ENCODE results near the gene FSTL3. TPM values are rescaled to one million over a fixed set of nuclear protein-coding genes. Genes with fewer than 3 reads are reported as not detected.

The FSTL3 gene
- total and polyA plus RNA-seq, 2 of the 8 experiments (the other 6 are each of a cell fraction or from before 2014, with no cell fraction given), result 8.1 to 11.8 TPM

GRCh38 chr19:634975-635652, 41.1 kb upstream of the FSTL3 start:
- H2BK12ac ChIP-seq (ENCODE audit: low read depth, low read length), result no peak overlapping the region
- no peak for FAIRE-seq
- H4K8ac ChIP-seq (ENCODE audit: extremely low read depth, insufficient read depth, low read length), result no peak overlapping the region
- H3K79me2 ChIP-seq (ENCODE audit: control insufficient read depth in 1 of 2, insufficient read depth in 2 of 2, low read length in 2 of 2), result peaks cover 0 to 18% of the 10 kb centered on the region in 2 experiments; a peak in 1 of 4 replicates
- H3K56ac ChIP-seq (replicated peaks; ENCODE audit: insufficient read length, low read depth, low read length), result no peak overlapping the region
- H3K4me2 ChIP-seq (ENCODE audit: insufficient read depth in 1 of 2, low read depth in 2 of 2, low read length in 2 of 2), result no peak overlapping the region; a peak in 1 of 4 replicates
- H3K36me3 ChIP-seq (ENCODE audit: control insufficient read depth in 2 of 4, insufficient read depth in 4 of 4, low read length in 3 of 4), result peaks cover 0 to 2% (median under 1%) of the 10 kb centered on the region in 4 experiments; a peak in 2 of 8 replicates
- no peak overlapping the region for H3K4ac ChIP-seq (replicated peaks; ENCODE audit: insufficient read length, low read depth, low read length)
- H3K23me2 ChIP-seq (ENCODE audit: low read depth, low read length), result peaks cover 13% of the 10 kb centered on the region
- no peak overlapping the region for H2BK20ac ChIP-seq (ENCODE audit: low read length)
- peaks cover 2 to 3% of the 10 kb centered on the region in 2 experiments for H4K20me1 ChIP-seq (replicated peaks in 1 of 2; ENCODE audit: control insufficient read depth in 1 of 2, insufficient read depth in 2 of 2, low read length in 2 of 2)
- no peak overlapping the region for H2BK15ac ChIP-seq (ENCODE audit: low read length)
- no peak overlapping the region for H2AFZ ChIP-seq (ENCODE audit: low read length)
- H3K9me3 ChIP-seq (ENCODE audit: insufficient read depth in 2 of 2, low read depth in 1 of 2, low read length in 1 of 2), result no peaks in the 10 kb centered on the region
- peaks cover 7% of the 10 kb centered on the region for H3K79me1 ChIP-seq (ENCODE audit: low read depth, low read length)
- ChIA-PET CTCF (ENCODE audit: partially characterized antibody) (interaction anchor here (1.1 to 1.8 kb wide), 3 partner anchors 14 to 128 kb away, joined by 3 to 4 read pairs (median 3); no protein-coding TSS in a partner anchor), POLR2A (ENCODE audit: partially characterized antibody) (interaction anchor here (1.4 to 3.2 kb wide), 3 partner anchors 9 to 62 kb away, joined by 3 to 11 read pairs (median 5); partner anchors contain the start of gene BSG)
- H3K18ac ChIP-seq (ENCODE audit: extremely low read depth, low read length), result no peak overlapping the region
- no peak overlapping the region for H3K27ac ChIP-seq (ENCODE audit: low read depth, low read length)
- H3K14ac ChIP-seq (ENCODE audit: insufficient read length), result no peak overlapping the region
- H2AK5ac ChIP-seq (ENCODE audit: low read depth, low read length), result no peak overlapping the region
- peaks cover 0 to 10% (median 4%) of the 10 kb centered on the region in 4 experiments; a peak in 4 of 7 replicates for H3K4me1 ChIP-seq (replicated peaks in 1 of 4; ENCODE audit: control insufficient read depth in 3 of 4, insufficient read depth in 4 of 4, low read length in 3 of 4)
- 92% methylated on average over 16 of the region's 16 CpGs; no CpG with 5 or more reads in 1 of the 2 experiments for WGBS, 2 experiments (ENCODE audit: extremely low coverage in 1 of 2, insufficient coverage in 1 of 2, insufficient read length in 1 of 2, insufficient replicate concordance in 2 of 2, low coverage in 1 of 2, low lambda C conversion rate in 2 of 2, missing lambda C conversion rate in 1 of 2)
- no peak overlapping the region for H4K91ac ChIP-seq (replicated peaks; ENCODE audit: insufficient read length, low read length)
- no peak overlapping the region for H2BK5ac ChIP-seq (ENCODE audit: low read depth, low read length)
- H4K5ac ChIP-seq (ENCODE audit: insufficient read length, low read depth, low read length), result no peak overlapping the region
- DNase-seq (ENCODE audit: low read depth in 1 of 2, low spot score in 2 of 2), result no peak
- H3K23ac ChIP-seq (ENCODE audit: insufficient read length), result no peak overlapping the region
- H3K4me3 ChIP-seq (ENCODE audit: extremely low read depth in 1 of 4, insufficient read depth in 2 of 4, low read depth in 3 of 4, low read length in 4 of 4), result no peak overlapping the region
- H2BK120ac ChIP-seq (replicated peaks; ENCODE audit: low read depth, low read length), result no peak overlapping the region
- H3K9ac ChIP-seq (replicated peaks in 1 of 4; ENCODE audit: extremely low read depth in 1 of 4, low read depth in 3 of 4, low read length in 3 of 4), result no peak overlapping the region
- peaks cover 0 to 23% (median 11%) of the 10 kb centered on the region in 4 experiments; a peak in 5 of 7 replicates for H3K27me3 ChIP-seq (replicated peaks in 1 of 4; ENCODE audit: control insufficient read depth in 3 of 4, extremely low read depth in 1 of 4, insufficient read depth in 3 of 4, low read length in 3 of 4)
- TF ChIP-seq SP4 (IDR thresholded peaks at IDR 0.05; ENCODE audit: low read length) (no peak), KDM1A (IDR thresholded peaks at IDR 0.05; ENCODE audit: borderline replicate concordance, low read length) (no peak; the same call in 1 of the 2 replicates), TCF12 (IDR thresholded peaks at IDR 0.05; ENCODE audit: low read depth, low read length) (no peak), SIX5 (IDR thresholded peaks at IDR 0.05; ENCODE audit: low read depth, low read length) (no peak), ZNF274 (IDR thresholded peaks at IDR 0.05; ENCODE audit: borderline replicate concordance, extremely low read depth, low read length) (no peak), ATF3 (IDR thresholded peaks at IDR 0.05; ENCODE audit: insufficient read depth, low read depth, low read length) (no peak)
